Activated naive CD4-positive, alpha-beta T cell treated with anti-CD3 and anti-CD28 coated beads for 36 hours (primary cell): ENCODE data around the gene NYAP1. TPM values are rescaled to one million over a fixed set of nuclear protein-coding genes. Genes with fewer than 3 reads are reported as not detected.
"Not testable (repeated sequence)": the region's sequence is repeated elsewhere in the genome, so short reads cannot be mapped to it uniquely, and the experiment has no call there.

Experiments
- CTCF ChIA-PET: fragments of 350-600 bp; sonication (Branson Sonifier 250); formaldehyde crosslinking; loops from one replicate; lab custom pipeline; 2021; ENCODE audit warnings: antibody characterized with exemption; lab: Charles Lee
- DNase-seq: peaks from one replicate; pipeline ENCODE4 v3.0.0-alpha.2; 2020
- H3K27ac Mint-ChIP-seq: one replicate; pipeline ENCODE4 v1.8.0; 2021; ENCODE audit warnings: mild to moderate bottlenecking, mixed read lengths
- H3K27me3 Mint-ChIP-seq: one replicate; pipeline ENCODE4 v1.8.0; 2021; ENCODE audit warnings: low read depth, mixed read lengths
- H3K36me3 Mint-ChIP-seq: one replicate; pipeline ENCODE4 v1.8.0; 2021; ENCODE audit warnings: low read depth, mixed read lengths
- H3K4me1 Mint-ChIP-seq: one replicate; pipeline ENCODE4 v1.8.0; 2021; ENCODE audit warnings: low read depth, mixed read lengths
- H3K4me3 Mint-ChIP-seq: one replicate; pipeline ENCODE4 v1.8.0; 2021; ENCODE audit warnings: mild to moderate bottlenecking, moderate library complexity, mixed read lengths
- H3K9me3 Mint-ChIP-seq: one replicate; pipeline ENCODE4 v1.8.0; 2021; ENCODE audit warnings: mixed read lengths
- intact Hi-C: fragments of 100-400 bp; cut with micrococcal nuclease; formaldehyde crosslinking; loops from one replicate; pipeline ENCODE4 v1.15.1; 2023
- total RNA-seq, 2 experiments: library from RNA; stranded (reverse); gene quantifications; one replicate each; pipeline ENCODE4 v1.2.3, GENCODE V29; 2021

Gene NYAP1
- total RNA-seq, 2 experiments from 2014 or later = 0.17 to 0.30 TPM

DNA sequence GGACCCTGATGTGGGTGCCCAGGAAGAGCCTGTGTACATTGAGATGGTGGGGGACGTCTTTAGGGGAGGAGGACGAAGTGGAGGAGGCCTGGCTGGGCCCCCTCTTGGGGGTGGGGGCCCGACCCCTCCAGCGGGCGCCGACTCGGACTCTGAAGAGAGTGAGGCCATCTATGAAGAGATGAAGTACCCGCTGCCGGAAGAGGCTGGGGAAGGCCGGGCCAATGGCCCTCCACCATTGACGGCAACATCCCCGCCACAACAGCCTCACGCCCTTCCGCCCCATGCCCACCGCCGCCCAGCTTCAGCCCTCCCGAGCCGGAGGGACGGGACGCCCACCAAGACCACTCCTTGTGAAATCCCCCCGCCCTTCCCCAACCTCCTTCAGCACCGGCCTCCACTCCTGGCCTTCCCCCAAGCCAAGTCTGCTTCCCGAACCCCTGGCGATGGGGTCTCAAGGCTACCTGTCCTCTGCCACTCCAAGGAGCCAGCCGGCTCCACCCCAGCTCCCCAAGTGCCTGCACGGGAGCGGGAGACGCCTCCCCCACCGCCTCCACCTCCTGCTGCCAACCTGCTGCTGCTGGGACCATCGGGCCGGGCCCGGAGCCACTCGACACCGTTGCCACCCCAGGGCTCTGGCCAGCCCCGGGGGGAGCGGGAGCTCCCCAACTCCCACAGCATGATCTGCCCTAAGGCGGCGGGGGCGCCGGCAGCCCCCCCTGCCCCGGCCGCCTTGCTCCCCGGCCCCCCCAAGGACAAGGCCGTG lies 4.8 kb downstream of the NYAP1 start:
- Mint-ChIP-seq H3K9me3 (no peaks in the 10 kb centered on the region), H3K4me1 (peaks cover 10% of the 10 kb centered on the region), H3K27ac (no peak overlapping the region), H3K27me3 (peaks cover 2% of the 10 kb centered on the region), H3K36me3 (no peaks in the 10 kb centered on the region), H3K4me3 (no peak overlapping the region)
- CTCF ChIA-PET = interaction anchor here (0.9 to 1.4 kb wide), 4 partner anchors 14 to 71 kb away, joined by 3 to 4 read pairs (median 3); no protein-coding TSS in a partner anchor
- DNase-seq = no peak
- intact Hi-C loops = no loop called here

DNA sequence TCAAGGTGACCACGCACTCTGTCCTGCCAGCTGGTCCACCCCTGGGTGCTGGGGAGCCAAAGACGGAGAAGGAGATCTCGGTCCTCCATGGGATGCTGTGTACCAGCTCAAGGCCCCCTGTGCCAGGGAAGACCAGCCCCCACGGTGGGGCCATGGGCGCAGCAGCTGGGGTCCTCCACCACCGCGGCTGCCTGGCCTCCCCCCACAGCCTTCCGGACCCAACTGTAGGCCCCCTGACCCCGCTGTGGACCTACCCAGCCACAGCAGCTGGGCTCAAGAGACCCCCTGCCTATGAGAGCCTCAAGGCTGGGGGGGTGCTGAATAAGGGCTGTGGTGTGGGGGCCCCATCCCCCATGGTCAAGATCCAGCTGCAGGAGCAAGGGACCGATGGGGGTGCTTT lies 5.4 kb downstream of the NYAP1 start:
- no peak overlapping the region for H3K27ac Mint-ChIP-seq
- intact Hi-C loops = no loop called here
- H3K27me3 Mint-ChIP-seq = peaks cover 2% of the 10 kb centered on the region
- CTCF ChIA-PET = interaction anchor here (0.9 to 1.4 kb wide), 4 partner anchors 15 to 70 kb away, joined by 3 to 4 read pairs (median 3); no protein-coding TSS in a partner anchor
- peaks cover 13% of the 10 kb centered on the region for H3K4me1 Mint-ChIP-seq
- no peak for DNase-seq
- no peaks in the 10 kb centered on the region for H3K36me3 Mint-ChIP-seq
- H3K9me3 Mint-ChIP-seq = no peaks in the 10 kb centered on the region
- H3K4me3 Mint-ChIP-seq = no peak overlapping the region

GRCh38 chr7:100489824-100490223 lies 6.1 kb downstream of the NYAP1 start:
- peaks cover 2% of the 10 kb centered on the region for H3K27me3 Mint-ChIP-seq
- peaks cover 13% of the 10 kb centered on the region for H3K4me1 Mint-ChIP-seq
- intact Hi-C loops = no loop called here
- CTCF ChIA-PET = interaction anchor here (1.1 to 1.4 kb wide), 2 partner anchors 15 to 48 kb away, joined by 3 read pairs; no protein-coding TSS in a partner anchor
- no peak overlapping the region for H3K27ac Mint-ChIP-seq
- peak; percentile 48 for DNase-seq
- no peak overlapping the region for H3K4me3 Mint-ChIP-seq
- no peaks in the 10 kb centered on the region for H3K36me3 Mint-ChIP-seq
- H3K9me3 Mint-ChIP-seq = no peaks in the 10 kb centered on the region

- CTCF ChIA-PET = interaction anchor here (1.5 kb wide), 1 partner anchor 69 kb away, joined by 3 read pairs; no protein-coding TSS in a partner anchor
- DNase-seq = no peak
- H3K9me3 Mint-ChIP-seq = no peaks in the 10 kb centered on the region
- intact Hi-C loops = no loop called here
- no peak overlapping the region for H3K4me3 Mint-ChIP-seq
- H3K36me3 Mint-ChIP-seq = no peaks in the 10 kb centered on the region
- peaks cover 2% of the 10 kb centered on the region for H3K27me3 Mint-ChIP-seq
- H3K27ac Mint-ChIP-seq = no peak overlapping the region
- H3K4me1 Mint-ChIP-seq = peaks cover 13% of the 10 kb centered on the region
Observed at GRCh38 chr7:100490483-100491191, 6.9 kb downstream of the NYAP1 start.

- H3K4me3 Mint-ChIP-seq = no peak overlapping the region
- H3K9me3 Mint-ChIP-seq = no peaks in the 10 kb centered on the region
- H3K4me1 Mint-ChIP-seq = peaks cover 13% of the 10 kb centered on the region
- H3K36me3 Mint-ChIP-seq = no peaks in the 10 kb centered on the region
- peaks cover 2% of the 10 kb centered on the region for H3K27me3 Mint-ChIP-seq
- intact Hi-C loops = no loop called here
- CTCF ChIA-PET = interaction anchor here (1.5 kb wide), 2 partner anchors 49 to 68 kb away, joined by 3 to 5 read pairs; no protein-coding TSS in a partner anchor
- no peak overlapping the region for H3K27ac Mint-ChIP-seq
- no peak for DNase-seq
Observed at GRCh38 chr7:100491192-100491578, 7.5 kb downstream of the NYAP1 start.

DNA sequence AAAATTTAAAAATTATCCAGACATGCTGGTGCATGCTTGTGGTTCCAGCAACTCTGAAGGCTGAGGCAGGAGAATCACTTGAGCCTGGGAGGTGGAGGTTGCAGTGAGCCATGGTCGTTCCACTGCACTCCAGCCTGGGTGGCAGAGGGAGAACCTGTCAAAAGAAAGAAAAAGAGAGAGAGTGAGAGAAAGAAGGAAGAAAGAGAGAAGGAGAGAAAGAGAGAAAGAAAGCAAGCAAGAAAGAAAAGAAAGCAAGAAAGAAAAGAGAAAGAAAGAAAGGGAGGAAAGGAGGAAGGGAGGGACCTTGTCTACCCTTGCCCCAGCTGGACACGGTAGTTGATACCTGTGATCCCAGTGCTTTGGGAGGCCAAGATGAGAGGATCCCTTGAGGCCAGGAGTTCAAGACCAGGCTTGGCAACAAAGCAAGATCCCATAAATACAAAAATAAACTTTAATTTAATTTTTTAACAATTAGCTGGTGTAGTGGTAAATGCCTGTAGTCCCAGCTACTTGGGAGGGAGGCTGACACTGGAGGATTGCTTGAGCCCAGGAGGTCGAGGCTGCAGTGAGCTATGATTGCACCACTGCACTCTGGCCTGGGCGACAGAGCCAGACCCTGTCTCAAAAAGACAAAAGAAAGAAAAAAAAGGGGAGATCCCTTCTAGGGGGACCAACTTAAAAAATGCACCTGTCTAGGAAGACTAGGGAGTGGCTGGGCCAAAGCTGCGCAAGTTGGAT lies 9.2 kb downstream of the NYAP1 start:
- intact Hi-C loops = loop anchor here (1.0 to 2.0 kb wide), 2 partner anchors 34 to 52 kb away; no protein-coding TSS in a partner anchor
- CTCF ChIA-PET = interaction anchor here (0.7 to 2.0 kb wide), 10 partner anchors 10 to 93 kb away, joined by 3 to 15 read pairs (median 4); partner anchors contain the start of gene FBXO24
- H3K9me3 Mint-ChIP-seq = no peaks in the 10 kb centered on the region

DNA sequence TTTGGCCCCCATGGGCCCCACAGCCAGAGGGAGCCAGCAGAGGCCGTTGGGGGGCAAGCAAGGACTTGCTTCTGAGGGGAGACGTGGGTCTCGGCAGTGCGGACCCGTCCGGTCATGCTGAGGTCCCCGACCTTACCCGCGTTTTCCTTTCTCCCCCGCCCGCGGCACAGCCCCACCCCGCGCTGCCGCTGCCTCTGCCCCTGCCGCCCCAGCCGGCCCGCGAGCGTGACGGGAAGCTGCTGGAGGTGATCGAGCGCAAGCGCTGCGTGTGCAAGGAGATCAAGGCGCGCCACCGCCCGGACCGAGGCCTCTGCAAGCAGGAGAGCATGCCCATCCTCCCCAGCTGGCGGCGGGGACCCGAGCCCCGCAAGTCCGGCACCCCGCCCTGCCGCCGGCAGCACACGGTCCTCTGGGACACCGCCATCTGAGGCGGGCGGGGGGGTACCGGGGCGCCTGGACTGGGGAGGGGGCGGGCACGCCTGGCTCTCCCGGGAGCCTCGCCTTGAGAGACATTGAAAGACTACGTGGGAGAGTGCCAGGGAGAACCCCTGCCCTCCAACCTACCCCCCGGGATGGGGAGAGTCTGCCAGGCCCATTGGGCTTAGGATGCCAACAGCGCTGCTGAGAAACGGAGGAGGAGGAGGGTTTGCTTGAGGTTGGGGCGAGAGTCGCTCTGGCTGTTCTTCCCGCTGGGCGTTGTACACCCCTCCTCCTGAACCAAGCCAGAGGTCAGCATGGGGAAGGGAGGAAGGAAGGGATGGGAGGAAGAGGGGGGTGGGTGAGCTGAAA lies 9.9 kb downstream of the NYAP1 start:
- intact Hi-C loops = loop anchor here (1.0 to 2.0 kb wide), 2 partner anchors 33 to 52 kb away; no protein-coding TSS in a partner anchor
- Mint-ChIP-seq H3K4me3 (peak overlapping the region; percentile 60), H3K4me1 (peaks cover 11% of the 10 kb centered on the region), H3K27me3 (peaks cover 2% of the 10 kb centered on the region), H3K27ac (no peak overlapping the region), H3K9me3 (no peaks in the 10 kb centered on the region), H3K36me3 (no peaks in the 10 kb centered on the region)
- CTCF ChIA-PET = interaction anchor here (0.7 to 2.0 kb wide), 8 partner anchors 11 to 93 kb away, joined by 3 to 15 read pairs (median 4); partner anchors contain the start of gene FBXO24
- peak; percentile 77 for DNase-seq

More for the DNA sequence above, 9.2 kb downstream of the NYAP1 start:
- Mint-ChIP-seq H3K27ac (no peak overlapping the region), H3K4me1 (peaks cover 13% of the 10 kb centered on the region), H3K36me3 (no peaks in the 10 kb centered on the region), H3K27me3 (peaks cover 2% of the 10 kb centered on the region), H3K4me3 (peak overlapping the region; percentile 60)
- no peak for DNase-seq

- peaks cover 2% of the 10 kb centered on the region for H3K27me3 Mint-ChIP-seq
- H3K36me3 Mint-ChIP-seq = no peaks in the 10 kb centered on the region
- no peaks in the 10 kb centered on the region for H3K9me3 Mint-ChIP-seq
- intact Hi-C loops = no loop called here
- no peak overlapping the region for H3K27ac Mint-ChIP-seq
- H3K4me1 Mint-ChIP-seq = peaks cover 9% of the 10 kb centered on the region
- no peak overlapping the region for H3K4me3 Mint-ChIP-seq
- DNase-seq = no peak
- CTCF ChIA-PET = interaction anchor here (0.6 to 1.6 kb wide), 8 partner anchors 9 to 565 kb away, joined by 3 to 5 read pairs (median 4); no protein-coding TSS in a partner anchor
Observed at GRCh38 chr7:100496509-100496908, 12.8 kb downstream of the NYAP1 start.

DNA sequence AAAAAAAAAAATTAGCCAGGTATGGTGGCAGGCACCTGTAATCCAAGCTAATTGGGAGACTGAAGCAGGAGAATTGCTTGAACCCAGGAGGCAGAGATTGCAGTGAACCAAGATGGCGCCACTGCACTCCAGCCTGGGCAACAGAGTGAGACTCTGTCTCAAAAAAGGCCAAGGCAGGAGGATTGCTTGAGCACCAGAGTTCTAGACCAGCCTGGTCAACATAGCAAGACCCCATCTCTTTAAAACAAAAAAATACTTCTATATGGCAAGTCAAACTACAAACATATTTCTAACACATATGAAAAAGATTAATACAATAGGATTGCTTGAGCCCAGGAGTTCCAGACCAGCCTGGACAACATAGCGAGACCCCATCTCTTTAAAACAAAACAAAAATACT lies 17.0 kb downstream of the NYAP1 start:
- intact Hi-C loops, H3K4me1 Mint-ChIP-seq, H3K27me3 Mint-ChIP-seq, H3K27ac Mint-ChIP-seq, H3K36me3 Mint-ChIP-seq, H3K9me3 Mint-ChIP-seq, H3K4me3 Mint-ChIP-seq, DNase-seq: not testable (repeated sequence)
- CTCF ChIA-PET = interaction anchor here (0.7 kb wide), 1 partner anchor 114 kb away, joined by 5 read pairs; no protein-coding TSS in a partner anchor

GRCh38 chr7:100504031-100504430 lies 20.3 kb downstream of the NYAP1 start:
- H3K4me3 Mint-ChIP-seq, H3K36me3 Mint-ChIP-seq, H3K27me3 Mint-ChIP-seq, intact Hi-C loops, H3K27ac Mint-ChIP-seq, CTCF ChIA-PET, H3K4me1 Mint-ChIP-seq, DNase-seq, H3K9me3 Mint-ChIP-seq: not testable (repeated sequence)
